ENCODE measurements around the gene AIF1. TPM values are rescaled to one million over a fixed set of nuclear protein-coding genes. Genes with fewer than 3 reads are reported as not detected.

Gene AIF1
- polyA plus RNA-seq, 1 donor, result 60.5 TPM

GRCh38 chr6:31639449-31639861 is 24.4 kb downstream of the AIF1 start:
- no peak for DNase-seq

GRCh38 chr6:31640612-31641011 is 25.6 kb downstream of the AIF1 start:
- DNase-seq, result no peak

GRCh38 chr6:31641370-31641769 is 26.3 kb downstream of the AIF1 start:
- DNase-seq, result no peak

GRCh38 chr6:31642798-31643570 is 27.9 kb downstream of the AIF1 start:
- no peak for DNase-seq

GRCh38 chr6:31643818-31644454 is 28.9 kb downstream of the AIF1 start:
- no peak for DNase-seq

GRCh38 chr6:31645325-31645724 is 30.3 kb downstream of the AIF1 start:
- DNase-seq, result no peak

- DNase-seq, result peak; percentile 57
Observed at GRCh38 chr6:31651602-31652191, 36.7 kb downstream of the AIF1 start.

GRCh38 chr6:31652925-31653724 is 38.1 kb downstream of the AIF1 start:
- DNase-seq, result no peak

- no peak for DNase-seq
Observed at GRCh38 chr6:31654574-31655348, 39.7 kb downstream of the AIF1 start.

GRCh38 chr6:31655349-31656237 is 40.6 kb downstream of the AIF1 start, which contains the start of gene APOM:
APOM (plus strand) TSS chr6:31655894; CDS start chr6:31655967, 73 bp downstream.
- no peak for DNase-seq

GRCh38 chr6:31657406-31658157 is 42.5 kb downstream of the AIF1 start:
- DNase-seq, result no peak

GRCh38 chr6:31658158-31658688 is 43.2 kb downstream of the AIF1 start:
- no peak for DNase-seq

- DNase-seq, result no peak
Observed at GRCh38 chr6:31658983-31659648, 44.1 kb downstream of the AIF1 start.

- no peak for DNase-seq
Observed at GRCh38 chr6:31659649-31660380, 44.8 kb downstream of the AIF1 start.

- DNase-seq, result peak; percentile 85
Observed at GRCh38 chr6:31660381-31661261, 45.6 kb downstream of the AIF1 start, which contains the start of gene C6orf47. C6orf47 (minus strand) TSS chr6:31660778; CDS start chr6:31659947, 831 bp downstream.

- DNase-seq, result no peak
Observed at GRCh38 chr6:31661262-31662123, 46.5 kb downstream of the AIF1 start.

Measured in left kidney (tissue), 2 donors.